ENCODE results near the gene PDPK1. TPM values are rescaled to one million over a fixed set of nuclear protein-coding genes. Genes with fewer than 3 reads are reported as not detected.
A peak's percentile ranks its signal among the peaks of the same experiment; 100 is the strongest.

Gene PDPK1
- total RNA-seq, 2 donors from 2014 or later, result 25.0 to 29.5 TPM

- no peak for TF ChIP-seq CTCF (IDR thresholded peaks at IDR 0.05)
- Histone ChIP-seq H3K4me3 (no peak overlapping the region), H3K27me3 (no peaks in the 10 kb centered on the region), H3K4me1 (peaks cover 0 to 52% of the 10 kb centered on the region in 2 donors), H3K36me3 (peaks cover 7% of the 10 kb centered on the region), H3K27ac (peak overlapping the region; percentile 10 to 38), H3K9me3 (no peaks in the 10 kb centered on the region)
- DNase-seq (ENCODE audit: low spot score), result no peak
Observed at GRCh38 chr16:2498531-2499253, 39.1 kb upstream of the PDPK1 start.

GRCh38 chr16:2499454-2499853 lies 38.4 kb upstream of the PDPK1 start:
- peak overlapping the region in 1 of 2 donors; percentile 7 for H3K27ac ChIP-seq
- H3K36me3 ChIP-seq, result peaks cover 7% of the 10 kb centered on the region
- no peaks in the 10 kb centered on the region for H3K9me3 ChIP-seq
- no peak for TF ChIP-seq CTCF (IDR thresholded peaks at IDR 0.05)
- H3K4me3 ChIP-seq, result no peak overlapping the region
- DNase-seq (ENCODE audit: low spot score), result no peak
- peaks cover 0 to 52% of the 10 kb centered on the region in 2 donors for H3K4me1 ChIP-seq
- no peaks in the 10 kb centered on the region for H3K27me3 ChIP-seq

- no peak for DNase-seq (ENCODE audit: low spot score)
- no peak for TF ChIP-seq CTCF (IDR thresholded peaks at IDR 0.05)
- H3K4me3 ChIP-seq, result no peak overlapping the region
- peaks cover 0 to 52% of the 10 kb centered on the region in 2 donors for H3K4me1 ChIP-seq
- no peak overlapping the region for H3K27ac ChIP-seq
- H3K36me3 ChIP-seq, result peaks cover 7% of the 10 kb centered on the region
- H3K27me3 ChIP-seq, result no peaks in the 10 kb centered on the region
- no peaks in the 10 kb centered on the region for H3K9me3 ChIP-seq
Observed at GRCh38 chr16:2499890-2500429, 37.9 kb upstream of the PDPK1 start.

- Histone ChIP-seq H3K27ac (no peak overlapping the region), H3K27me3 (no peaks in the 10 kb centered on the region), H3K9me3 (no peaks in the 10 kb centered on the region), H3K4me3 (no peak overlapping the region), H3K4me1 (peaks cover 0 to 54% of the 10 kb centered on the region in 2 donors), H3K36me3 (peaks cover 7% of the 10 kb centered on the region)
- DNase-seq (ENCODE audit: low spot score), result no peak
- no peak for TF ChIP-seq CTCF (IDR thresholded peaks at IDR 0.05)
Observed at GRCh38 chr16:2500430-2500917, 37.3 kb upstream of the PDPK1 start.

GRCh38 chr16:2500918-2501750 lies 36.7 kb upstream of the PDPK1 start:
- H3K27me3 ChIP-seq, result no peaks in the 10 kb centered on the region
- peaks cover 0 to 59% of the 10 kb centered on the region in 2 donors for H3K4me1 ChIP-seq
- TF ChIP-seq CTCF (IDR thresholded peaks at IDR 0.05), result peak; percentile 92 to 100
- peak; percentile 85 for DNase-seq (ENCODE audit: low spot score)
- H3K9me3 ChIP-seq, result no peaks in the 10 kb centered on the region
- H3K4me3 ChIP-seq, result peak overlapping the region in 1 of 2 donors; percentile 32
- peaks cover 6% of the 10 kb centered on the region for H3K36me3 ChIP-seq
- peak overlapping the region; percentile 44 to 63 for H3K27ac ChIP-seq

All from right atrium auricular region (tissue), 2 donors.